Osteoblast (primary cell): ENCODE data around the gene GAREM2. TPM values are rescaled to one million over a fixed set of nuclear protein-coding genes. Genes with fewer than 3 reads are reported as not detected.

ENCODE experiments used
- DNase-seq: peaks from one replicate; pipeline ENCODE4 v3.0.0; 2011; ENCODE audit warnings: low spot score, mixed read lengths; ENCODE audit not compliant: insufficient read length; ENCODE audit errors: missing footprints
- H2AFZ ChIP-seq: 2 replicates; pipeline ENCODE4 v1.6.0; 2011; ENCODE audit warnings: mild to moderate bottlenecking, low read length
- H3K27ac ChIP-seq: 2 replicates; pipeline ENCODE4 v1.5.1; 2011; ENCODE audit warnings: mild to moderate bottlenecking, low read depth, low read length, moderate library complexity
- H3K27me3 ChIP-seq: 2 replicates; pipeline ENCODE4 v1.6.0; 2012; ENCODE audit warnings: mild to moderate bottlenecking, control low read depth, inconsistent platforms, low read length, moderate library complexity; ENCODE audit not compliant: insufficient read depth
- H3K36me3 ChIP-seq: 2 replicates; pipeline ENCODE4 v1.5.1; 2011; ENCODE audit warnings: mild to moderate bottlenecking, low read length, control low read depth, moderate library complexity; ENCODE audit not compliant: insufficient read depth
- H3K4me1 ChIP-seq: 2 replicates; pipeline ENCODE4 v1.5.1; 2011; ENCODE audit warnings: mild to moderate bottlenecking, low read length, control low read depth, moderate library complexity; ENCODE audit not compliant: insufficient read depth
- H3K4me2 ChIP-seq: 2 replicates; pipeline ENCODE4 v1.6.0; 2011; ENCODE audit warnings: mild to moderate bottlenecking, low read length; ENCODE audit not compliant: insufficient read depth
- H3K4me3 ChIP-seq: fragments of 200-600 bp; sonication (generic); 3 replicates; pipeline ENCODE4 v1.5.1; 2012; ENCODE audit warnings: mild to moderate bottlenecking, low read length, inconsistent platforms; ENCODE audit not compliant: insufficient read depth
- H3K79me2 ChIP-seq: 2 replicates; pipeline ENCODE4 v1.6.0; 2012; ENCODE audit warnings: mild to moderate bottlenecking, low read length, control low read depth, inconsistent platforms; ENCODE audit not compliant: insufficient read depth
- H3K9me3 ChIP-seq: 2 replicates; pipeline ENCODE4 v1.5.1; 2011; ENCODE audit warnings: low read depth, low read length, control low read depth
- H4K20me1 ChIP-seq: 2 replicates; pipeline ENCODE4 v1.6.0; 2012; ENCODE audit warnings: mild to moderate bottlenecking, low read length, control low read depth; ENCODE audit not compliant: insufficient read depth
- total RNA-seq: library from RNA; depleted of rRNA; stranded (reverse); fragments of >200 nt; gene quantifications from 2 replicates; pipeline ENCODE4 v1.2.3, GENCODE V29; 2012
- TF ChIP-seq, protein P1 (sequence below): IDR thresholded peaks from 2 replicates; pipeline ENCODE4 v1.5.1; 2011; ENCODE audit warnings: mild to moderate bottlenecking, low read depth, low read length, moderate library complexity; ENCODE audit errors: extremely low read depth

The GAREM2 gene
- total RNA-seq, 1 donor = 1.4 TPM

DNA sequence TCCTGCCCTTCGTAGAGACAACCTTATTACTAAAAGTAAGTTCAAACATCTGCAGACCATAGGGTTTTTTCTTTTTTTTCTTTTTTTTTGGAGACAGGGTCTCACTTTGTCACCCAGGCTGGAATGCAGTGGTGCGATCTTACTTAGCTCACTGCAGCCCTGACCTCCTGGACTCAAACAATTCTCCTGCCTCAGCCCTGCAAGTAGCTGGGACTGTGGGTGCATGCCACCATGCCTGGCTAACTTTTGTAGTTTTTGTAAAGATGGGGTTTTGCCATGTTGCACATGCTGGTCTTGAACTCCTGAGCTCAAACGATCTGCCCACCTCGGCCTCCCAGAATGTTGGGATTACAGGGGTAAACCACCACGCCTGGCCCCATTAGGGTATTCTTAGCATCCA lies 39.1 kb downstream of the GAREM2 start:
- no peaks in the 10 kb centered on the region for H3K4me1 ChIP-seq
- H3K79me2 ChIP-seq = no peaks in the 10 kb centered on the region
- H2AFZ ChIP-seq = no peak overlapping the region
- no peak for DNase-seq
- no peak overlapping the region for H3K4me3 ChIP-seq
- no peaks in the 10 kb centered on the region for H3K9me3 ChIP-seq
- peaks cover 71% of the 10 kb centered on the region for H3K36me3 ChIP-seq
- H3K27me3 ChIP-seq = no peaks in the 10 kb centered on the region
- no peak overlapping the region for H3K27ac ChIP-seq
- no peak overlapping the region for H3K4me2 ChIP-seq
- no peaks in the 10 kb centered on the region for H4K20me1 ChIP-seq
- TF ChIP-seq, protein P1, sequence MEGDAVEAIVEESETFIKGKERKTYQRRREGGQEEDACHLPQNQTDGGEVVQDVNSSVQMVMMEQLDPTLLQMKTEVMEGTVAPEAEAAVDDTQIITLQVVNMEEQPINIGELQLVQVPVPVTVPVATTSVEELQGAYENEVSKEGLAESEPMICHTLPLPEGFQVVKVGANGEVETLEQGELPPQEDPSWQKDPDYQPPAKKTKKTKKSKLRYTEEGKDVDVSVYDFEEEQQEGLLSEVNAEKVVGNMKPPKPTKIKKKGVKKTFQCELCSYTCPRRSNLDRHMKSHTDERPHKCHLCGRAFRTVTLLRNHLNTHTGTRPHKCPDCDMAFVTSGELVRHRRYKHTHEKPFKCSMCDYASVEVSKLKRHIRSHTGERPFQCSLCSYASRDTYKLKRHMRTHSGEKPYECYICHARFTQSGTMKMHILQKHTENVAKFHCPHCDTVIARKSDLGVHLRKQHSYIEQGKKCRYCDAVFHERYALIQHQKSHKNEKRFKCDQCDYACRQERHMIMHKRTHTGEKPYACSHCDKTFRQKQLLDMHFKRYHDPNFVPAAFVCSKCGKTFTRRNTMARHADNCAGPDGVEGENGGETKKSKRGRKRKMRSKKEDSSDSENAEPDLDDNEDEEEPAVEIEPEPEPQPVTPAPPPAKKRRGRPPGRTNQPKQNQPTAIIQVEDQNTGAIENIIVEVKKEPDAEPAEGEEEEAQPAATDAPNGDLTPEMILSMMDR = no peak

DNA sequence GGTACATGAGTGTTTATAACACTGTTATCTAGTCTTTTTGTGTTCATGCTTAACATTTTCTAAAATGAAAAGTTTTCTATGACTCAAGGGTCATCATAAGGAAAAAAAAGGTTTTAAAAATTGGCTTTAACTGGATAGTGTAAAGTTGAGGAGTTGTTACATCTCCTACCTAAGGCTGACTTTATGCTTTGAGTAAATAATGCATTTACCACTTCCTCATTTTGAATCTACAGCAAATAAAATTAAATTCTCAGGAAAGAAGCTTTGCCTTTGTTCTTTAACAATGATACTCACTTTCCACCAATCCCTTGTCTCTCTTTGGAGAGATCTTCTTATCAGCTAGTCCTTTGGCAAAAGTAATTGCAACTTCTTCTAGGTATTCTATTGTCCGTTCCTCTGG lies 41.9 kb downstream of the GAREM2 start:
- H2AFZ ChIP-seq = no peak overlapping the region
- H3K27ac ChIP-seq = no peak overlapping the region
- H4K20me1 ChIP-seq = no peaks in the 10 kb centered on the region
- H3K79me2 ChIP-seq = no peaks in the 10 kb centered on the region
- no peak overlapping the region for H3K4me2 ChIP-seq
- H3K4me1 ChIP-seq = no peaks in the 10 kb centered on the region
- H3K4me3 ChIP-seq = no peak overlapping the region
- no peaks in the 10 kb centered on the region for H3K9me3 ChIP-seq
- DNase-seq = no peak
- H3K27me3 ChIP-seq = no peaks in the 10 kb centered on the region
- TF ChIP-seq, protein P1 = no peak
- H3K36me3 ChIP-seq = peaks cover 62% of the 10 kb centered on the region

DNA sequence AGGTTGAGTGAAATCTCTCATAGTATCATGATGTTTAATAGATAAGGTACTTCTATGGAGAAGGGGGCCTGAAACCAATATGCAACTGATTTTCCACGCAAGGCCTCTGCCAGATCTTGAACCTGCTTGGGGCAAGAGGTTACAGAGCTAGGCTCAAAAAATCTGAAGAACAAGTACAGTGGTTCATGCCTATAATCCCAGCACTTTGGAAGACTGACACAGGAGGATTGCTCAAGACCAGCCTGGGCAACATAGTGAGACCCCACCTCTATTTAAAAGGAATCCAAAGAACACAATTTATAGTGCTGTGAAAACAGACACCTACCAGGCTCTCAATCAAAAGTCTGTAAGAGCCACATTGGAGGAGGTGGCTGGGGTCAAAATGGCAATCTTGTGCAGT lies 42.9 kb downstream of the GAREM2 start:
- no peaks in the 10 kb centered on the region for H3K27me3 ChIP-seq
- DNase-seq = no peak
- no peaks in the 10 kb centered on the region for H4K20me1 ChIP-seq
- H3K4me1 ChIP-seq = no peaks in the 10 kb centered on the region
- H3K79me2 ChIP-seq = no peaks in the 10 kb centered on the region
- TF ChIP-seq, protein P1 = no peak
- H3K27ac ChIP-seq = no peak overlapping the region
- H3K4me2 ChIP-seq = no peak overlapping the region
- H3K36me3 ChIP-seq = peaks cover 61% of the 10 kb centered on the region
- H3K4me3 ChIP-seq = no peak overlapping the region
- no peaks in the 10 kb centered on the region for H3K9me3 ChIP-seq
- no peak overlapping the region for H2AFZ ChIP-seq

DNA sequence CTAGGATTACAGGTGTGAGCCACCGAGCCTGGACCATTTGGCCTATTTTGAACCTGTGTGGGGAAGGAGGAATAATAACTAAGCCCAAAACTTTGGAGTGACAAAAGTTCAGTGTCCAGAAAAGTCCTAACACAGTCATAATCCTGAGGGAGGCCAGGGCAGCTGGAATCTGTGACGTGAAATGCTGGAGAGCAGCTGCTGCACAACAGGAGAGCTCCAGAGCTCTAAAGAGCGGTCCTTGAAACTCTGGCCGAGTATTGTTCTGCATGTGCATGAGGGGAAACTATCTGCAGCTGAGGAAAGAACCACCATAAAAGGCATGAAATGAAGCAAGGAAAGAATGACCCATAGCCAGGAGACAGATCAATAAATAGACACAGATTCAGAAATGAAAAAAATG lies 43.7 kb downstream of the GAREM2 start:
- no peaks in the 10 kb centered on the region for H3K9me3 ChIP-seq
- no peak overlapping the region for H3K27ac ChIP-seq
- H3K4me2 ChIP-seq = no peak overlapping the region
- H3K4me3 ChIP-seq = no peak overlapping the region
- H3K36me3 ChIP-seq = peaks cover 57% of the 10 kb centered on the region
- H4K20me1 ChIP-seq = no peaks in the 10 kb centered on the region
- no peaks in the 10 kb centered on the region for H3K27me3 ChIP-seq
- no peaks in the 10 kb centered on the region for H3K4me1 ChIP-seq
- TF ChIP-seq, protein P1 = no peak
- H3K79me2 ChIP-seq = no peaks in the 10 kb centered on the region
- H2AFZ ChIP-seq = no peak overlapping the region
- DNase-seq = no peak
